Mesendoderm (in vitro differentiated cells): ENCODE data around the gene ARMC7.

Experiments
- DNase-seq: peaks from one replicate; pipeline ENCODE4 v3.0.0; 2013
- H2AK5ac ChIP-seq: 2 replicates; pipeline ENCODE4 v1.6.1; 2013; ENCODE audit warnings: low read length, inconsistent platforms
- H2BK120ac ChIP-seq: 2 replicates; pipeline ENCODE4 v1.6.1; 2013; ENCODE audit warnings: low read depth, mild to moderate bottlenecking, low read length, moderate library complexity, mixed read lengths
- H2BK15ac ChIP-seq: replicated peaks from 2 replicates; pipeline ENCODE4 v1.6.1; 2013; ENCODE audit warnings: low read depth, mild to moderate bottlenecking, moderate library complexity
- H2BK5ac ChIP-seq: 2 replicates; pipeline ENCODE4 v1.6.1; 2013; ENCODE audit warnings: low read length, inconsistent platforms
- H3K18ac ChIP-seq: 2 replicates; pipeline ENCODE4 v1.6.1; 2013; ENCODE audit warnings: mild to moderate bottlenecking, low read length, mixed read lengths
- H3K23ac ChIP-seq: one replicate; pipeline ENCODE4 v1.6.1; 2013; ENCODE audit warnings: low read length
- H3K27ac ChIP-seq: 2 replicates; pipeline ENCODE4 v1.5.1; 2013; ENCODE audit warnings: low read depth, mild to moderate bottlenecking, inconsistent platforms, low read length, moderate library complexity
- H3K27me3 ChIP-seq: 2 replicates; pipeline ENCODE4 v1.6.1; 2013; ENCODE audit warnings: low read length, control low read depth, mild to moderate bottlenecking, inconsistent platforms; ENCODE audit not compliant: insufficient read depth, poor library complexity
- H3K36me3 ChIP-seq: 2 replicates; pipeline ENCODE4 v1.6.1; 2013; ENCODE audit warnings: low read length, inconsistent platforms; ENCODE audit not compliant: control insufficient read depth, insufficient read depth
- H3K4ac ChIP-seq: one replicate; pipeline ENCODE4 v1.6.1; 2013; ENCODE audit warnings: low read depth, mild to moderate bottlenecking, low read length, moderate library complexity
- H3K4me1 ChIP-seq: 2 replicates; pipeline ENCODE4 v1.6.1; 2013; ENCODE audit warnings: low read depth, low read length, inconsistent platforms; ENCODE audit not compliant: control insufficient read depth
- H3K4me2 ChIP-seq: 2 replicates; pipeline ENCODE4 v1.6.1; 2013; ENCODE audit warnings: low read length
- H3K4me3 ChIP-seq: 2 replicates; pipeline ENCODE4 v1.5.1; 2013; ENCODE audit warnings: mild to moderate bottlenecking, low read length
- H3K56ac ChIP-seq: one replicate; pipeline ENCODE4 v1.6.1; 2013; ENCODE audit warnings: low read length
- H3K79me1 ChIP-seq: 2 replicates; pipeline ENCODE4 v1.6.1; 2013; ENCODE audit warnings: low read length, inconsistent platforms
- H3K79me2 ChIP-seq: 2 replicates; pipeline ENCODE4 v1.6.1; 2013; ENCODE audit warnings: mild to moderate bottlenecking, low read length; ENCODE audit not compliant: control insufficient read depth, insufficient read depth
- H3K9ac ChIP-seq: 2 replicates; pipeline ENCODE4 v1.6.1; 2013; ENCODE audit warnings: low read length, inconsistent platforms
- H4K5ac ChIP-seq: one replicate; pipeline ENCODE4 v1.6.1; 2013; ENCODE audit warnings: low read length
- H4K8ac ChIP-seq: one replicate; pipeline ENCODE4 v1.6.1; 2013; ENCODE audit warnings: low read depth, mild to moderate bottlenecking, control low read depth, low read length, moderate library complexity
- WGBS: extraction: QIAGEN DNeasy Blood & Tissue Kit; methylation state at CpG from one replicate; pipeline ENCODE4 v1.1.7; 2013; ENCODE audit warnings: low lambda C conversion rate, missing lambda C conversion rate; ENCODE audit not compliant: insufficient coverage; ENCODE audit errors: extremely low coverage; 5-methylcytosine and 5-hydroxymethylcytosine counted together

ARMC7 gene

GRCh38 chr17:75087558-75088453 lies 22.0 kb upstream of the ARMC7 start, which contains the start of gene SLC16A5:
Gene SLC16A5 (plus strand): TSS chr17:75087954. CDS start chr17:75093637, 5,683 bp downstream.
- Histone ChIP-seq H3K79me1 (peaks cover 17% of the 10 kb centered on the region), H3K27ac (peak within 1 kb of the TSS; percentile 99), H3K4me3 (peak within 1 kb of the TSS; percentile 66), H3K56ac (peak within 1 kb of the TSS; percentile 88), H3K79me2 (peaks cover 20% of the 10 kb centered on the region), H3K4ac (peak within 1 kb of the TSS; percentile 98), H3K27me3 (no peaks in the 10 kb centered on the region), H3K4me2 (peak within 1 kb of the TSS; percentile 64), H2BK120ac (peak within 1 kb of the TSS; percentile 90), H3K9ac (peak within 1 kb of the TSS; percentile 88), H3K4me1 (peaks cover 25% of the 10 kb centered on the region), H2AK5ac (peak within 1 kb of the TSS; percentile 96), H4K8ac (peak within 1 kb of the TSS; percentile 88), H2BK5ac (peak within 1 kb of the TSS; percentile 96), H3K23ac (peak within 1 kb of the TSS; percentile 72), H4K5ac (peak within 1 kb of the TSS; percentile 50), H3K36me3 (no peaks in the 10 kb centered on the region), H3K18ac (peak within 1 kb of the TSS; percentile 99), H2BK15ac (peak within 1 kb of the TSS; percentile 10)
- peak; percentile 98 for DNase-seq
- WGBS = no CpG with 5 or more reads among the region's 69 CpGs

DNA sequence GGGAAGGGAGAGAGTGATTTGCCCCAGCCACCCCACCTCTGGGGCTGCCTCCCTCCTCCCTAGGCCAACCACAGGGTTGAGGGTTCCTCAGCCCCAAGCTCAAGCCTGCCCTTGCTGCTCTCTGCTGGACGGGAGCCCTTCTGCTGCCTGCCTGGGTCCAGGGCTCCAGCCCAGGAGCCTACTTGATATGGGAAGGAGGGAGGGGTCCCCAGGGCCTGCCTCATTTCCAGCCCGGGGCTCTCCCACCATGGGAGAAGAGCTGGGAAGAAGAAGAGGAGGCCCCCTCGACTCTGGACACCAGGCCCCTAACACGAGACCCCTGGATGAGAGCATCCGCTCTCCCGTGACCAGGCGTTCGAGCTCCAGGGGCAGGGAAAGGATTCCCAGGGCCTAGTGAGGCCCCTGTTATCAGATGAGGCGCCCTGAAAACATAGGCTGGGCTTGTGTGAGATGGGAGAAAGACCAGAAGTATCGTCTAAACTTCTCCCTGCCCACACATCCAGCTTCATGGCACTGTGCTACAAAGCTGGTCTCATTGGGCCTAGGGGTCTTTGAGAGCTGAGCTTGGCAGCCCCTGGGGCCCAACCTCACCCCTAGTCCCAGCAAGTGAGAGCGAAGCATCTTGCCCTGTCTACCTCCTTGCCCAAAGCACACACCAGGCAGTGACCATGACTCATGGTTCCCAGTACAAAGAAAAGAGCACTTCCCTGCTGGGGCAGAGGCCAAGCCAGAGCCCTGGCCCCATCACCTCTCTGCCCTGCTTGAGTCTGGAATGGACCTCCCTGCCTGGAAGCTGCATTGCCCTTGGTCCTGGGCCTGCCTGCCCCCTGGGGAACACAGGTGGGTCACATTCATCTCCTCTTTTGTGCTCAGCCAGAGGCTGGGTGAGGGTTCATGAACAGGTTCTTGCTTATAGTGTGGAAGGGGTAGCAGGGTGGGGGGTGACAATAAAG lies 21.0 kb upstream of the ARMC7 start:
- Histone ChIP-seq H3K36me3 (no peaks in the 10 kb centered on the region), H4K5ac (peak overlapping the region; percentile 50), H3K18ac (peak overlapping the region; percentile 99), H3K23ac (peak overlapping the region; percentile 54), H3K56ac (peak overlapping the region; percentile 88), H2BK5ac (peak overlapping the region; percentile 37), H2AK5ac (peak overlapping the region; percentile 96), H3K79me1 (peaks cover 24% of the 10 kb centered on the region), H3K27me3 (no peaks in the 10 kb centered on the region), H2BK120ac (peak overlapping the region; percentile 1), H3K4me3 (peak overlapping the region; percentile 66), H3K4me2 (peak overlapping the region; percentile 38), H3K4me1 (peaks cover 25% of the 10 kb centered on the region), H2BK15ac (no peak overlapping the region), H3K9ac (peak overlapping the region; percentile 81), H3K79me2 (peaks cover 24% of the 10 kb centered on the region), H4K8ac (no peak overlapping the region), H3K27ac (peak overlapping the region; percentile 98), H3K4ac (peak overlapping the region; percentile 65)
- WGBS = no CpG with 5 or more reads among the region's 11 CpGs
- peak; percentile 83 for DNase-seq

- Histone ChIP-seq H3K27me3 (no peaks in the 10 kb centered on the region), H3K27ac (no peak overlapping the region), H4K5ac (no peak overlapping the region), H3K36me3 (no peaks in the 10 kb centered on the region), H3K4me1 (peaks cover 20% of the 10 kb centered on the region), H2BK15ac (no peak overlapping the region), H3K4ac (no peak overlapping the region), H2BK120ac (no peak overlapping the region), H3K56ac (peak overlapping the region; percentile 72), H3K4me2 (peak overlapping the region; percentile 16), H3K23ac (peak overlapping the region; percentile 73), H3K79me1 (peaks cover 24% of the 10 kb centered on the region), H3K4me3 (no peak overlapping the region), H4K8ac (no peak overlapping the region), H3K18ac (peak overlapping the region; percentile 51), H3K9ac (peak overlapping the region; percentile 65), H2BK5ac (no peak overlapping the region), H3K79me2 (peaks cover 24% of the 10 kb centered on the region), H2AK5ac (no peak overlapping the region)
- no peak for DNase-seq
- no CpG with 5 or more reads among the region's 19 CpGs for WGBS
Measured at GRCh38 chr17:75090871-75091854, 18.6 kb upstream of the ARMC7 start.

DNA sequence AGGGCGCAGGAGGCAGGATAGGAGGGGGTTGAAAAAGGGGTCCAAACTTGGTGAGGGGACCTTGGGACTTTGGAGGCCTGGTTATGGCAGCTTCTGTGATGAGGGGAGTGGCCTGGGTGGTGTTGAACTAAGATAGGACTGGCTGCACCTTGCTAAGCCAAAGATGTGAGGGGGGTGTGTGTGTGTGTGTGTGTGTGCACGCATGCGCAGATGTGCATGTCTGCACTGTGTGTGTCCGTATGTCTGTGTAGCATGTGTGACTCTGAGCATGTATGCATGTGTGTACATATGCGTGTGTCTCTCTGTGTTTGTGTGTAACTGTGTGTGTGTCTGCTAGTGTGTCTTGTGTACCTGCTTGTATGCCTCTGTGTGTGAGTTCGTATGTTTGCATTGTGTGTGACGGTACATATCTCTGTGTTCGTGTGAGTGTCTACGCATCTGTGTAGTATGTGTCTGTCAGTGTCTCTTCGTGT lies 17.9 kb upstream of the ARMC7 start:
- Histone ChIP-seq H3K79me2 (peaks cover 24% of the 10 kb centered on the region), H3K4me3 (no peak overlapping the region), H2BK120ac (no peak overlapping the region), H3K27ac (no peak overlapping the region), H4K8ac (no peak overlapping the region), H2BK5ac (peak overlapping the region; percentile 42), H3K79me1 (peaks cover 24% of the 10 kb centered on the region), H2BK15ac (no peak overlapping the region), H2AK5ac (peak overlapping the region; percentile 33), H3K4me1 (peaks cover 16% of the 10 kb centered on the region), H3K4me2 (peak overlapping the region; percentile 16), H3K9ac (peak overlapping the region; percentile 65), H3K56ac (peak overlapping the region; percentile 72), H3K27me3 (no peaks in the 10 kb centered on the region), H3K23ac (peak overlapping the region; percentile 73), H3K18ac (no peak overlapping the region), H4K5ac (no peak overlapping the region), H3K36me3 (no peaks in the 10 kb centered on the region), H3K4ac (no peak overlapping the region)
- DNase-seq = no peak
- WGBS = no CpG with 5 or more reads among the region's 10 CpGs
